K562 (cell line): Measurements from ENCODE around the gene NIPAL4. TPM values are rescaled to one million over a fixed set of nuclear protein-coding genes. Genes with fewer than 3 reads are reported as not detected.

Experiments
- ATAC-seq: fragments of 200-7000 bp; cut with Tn5 transposase; 3 replicates; pipeline ENCODE4 v1.9.1; 2020; ENCODE audit warnings: moderate library complexity
- BruUV-seq: library from RNA; stranded (reverse); fragments of 400-500 nt; replicated peaks from 2 replicates; lab custom pipeline; 2021; lab: Mats Ljungman, UMichigan
- CTCF ChIA-PET: fragments of 300-600 bp; formaldehyde crosslinking; extraction: SDS; loops from one replicate; lab custom pipeline; 2021; ENCODE audit warnings: low intra/inter-chr PET ratio; lab: Yijun Ruan, JAX
- POLR2A ChIA-PET: fragments of 300-600, 350-650 bp; sonication (Branson Sonifier 250); formaldehyde crosslinking; extraction: SDS; loops from one replicate; lab custom pipeline; 2021; ENCODE audit warnings: antibody characterized with exemption, inconsistent platforms; lab: Yijun Ruan, JAX
- DNase-seq, 4 experiments: peaks; one replicate each; pipeline versions ENCODE4 v3.0.0 to v3.0.0-alpha.2; 2011 to 2018; ENCODE audit warnings: low spot score in 3 of 4, mixed read lengths in 3 of 4; ENCODE audit errors: extremely low read depth in 1 of 4
- FAIRE-seq: peaks from 2 replicates; lab custom pipeline; 2011; peaks lifted over from hg19 to GRCh38; lab: Jason Lieb, UNC
- H2AFZ ChIP-seq: 2 replicates; pipeline ENCODE4 v1.6.0; 2011; ENCODE audit warnings: low read depth, low read length, control low read depth, inconsistent platforms
- H3K27ac ChIP-seq: fragments of 200-600 bp; 3 replicates; pipeline ENCODE4 v1.8.0; 2011; ENCODE audit warnings: low read depth, mild to moderate bottlenecking, control low read depth, inconsistent platforms, low read length, moderate library complexity, mixed read lengths; ENCODE audit errors: extremely low read depth
- H3K27me3 ChIP-seq, 2 experiments: fragments of 300-600 bp in 1 of 2; 2 replicates in 1 of 2; 3 replicates in 1 of 2; pipeline versions ENCODE4 v1.6.0 to v1.8.0; 2011; ENCODE audit warnings: inconsistent platforms in 2 of 2, low read length in 2 of 2, mild to moderate bottlenecking in 1 of 2, mixed read lengths in 1 of 2, moderate library complexity in 1 of 2; ENCODE audit not compliant: control insufficient read depth in 2 of 2, insufficient read depth in 2 of 2
- H3K36me3 ChIP-seq: fragments of 300-600 bp; 3 replicates; pipeline ENCODE4 v1.8.0; 2011; ENCODE audit warnings: mild to moderate bottlenecking, low read length, inconsistent platforms; ENCODE audit not compliant: control insufficient read depth, insufficient read depth
- H3K4me1 ChIP-seq, 2 experiments: fragments of 200-600 bp in 1 of 2; replicated peaks in 1 of 2; 2 replicates in 1 of 2; 3 replicates in 1 of 2; pipeline versions ENCODE4 v1.5.1 to v1.8.0; 2011; ENCODE audit warnings: inconsistent platforms in 2 of 2, low read length in 2 of 2, mild to moderate bottlenecking in 1 of 2, mixed read lengths in 1 of 2, moderate library complexity in 1 of 2; ENCODE audit not compliant: control insufficient read depth in 2 of 2, insufficient read depth in 2 of 2
- H3K4me2 ChIP-seq: 2 replicates; pipeline ENCODE4 v1.6.1; 2011; ENCODE audit warnings: low read length, control low read depth, inconsistent platforms, mixed read lengths; ENCODE audit not compliant: insufficient read depth
- H3K4me3 ChIP-seq: fragments of 200-600 bp; sonication (generic), shearing (Covaris generic); 2 replicates; pipeline ENCODE4 v1.5.1; 2016; ENCODE audit warnings: control low read depth, inconsistent platforms
- H3K79me2 ChIP-seq: fragments of 200-600 bp; 3 replicates; pipeline ENCODE4 v1.8.0; 2011; ENCODE audit warnings: low read length, inconsistent platforms; ENCODE audit not compliant: control insufficient read depth, insufficient read depth
- H3K9ac ChIP-seq, 2 experiments: 2 replicates each; pipeline versions ENCODE4 v1.6.0 to v1.6.1; 2011; ENCODE audit warnings: low read depth in 2 of 2, low read length in 2 of 2, control low read depth in 1 of 2, inconsistent platforms in 1 of 2, mild to moderate bottlenecking in 1 of 2, mixed read lengths in 1 of 2; ENCODE audit not compliant: insufficient read depth in 1 of 2
- H3K9me1 ChIP-seq: one replicate; pipeline ENCODE4 v1.6.0; 2011; ENCODE audit warnings: inconsistent platforms, mild to moderate bottlenecking, low read length, moderate library complexity; ENCODE audit not compliant: control insufficient read depth, insufficient read depth
- H3K9me3 ChIP-seq: replicated peaks from 2 replicates; pipeline ENCODE4 v1.5.1; 2011; ENCODE audit warnings: low read depth, low read length, inconsistent platforms; ENCODE audit not compliant: control insufficient read depth, insufficient read depth
- H4K20me1 ChIP-seq: replicated peaks from 2 replicates; pipeline ENCODE4 v1.6.1; 2011; ENCODE audit warnings: low read length, inconsistent platforms, mixed read lengths; ENCODE audit not compliant: control insufficient read depth, insufficient read depth
- FOXM1 ChIP-seq, 2 experiments: fragments of 450-650 bp in 1 of 2; sonication (generic) in 1 of 2; formaldehyde crosslinking in 1 of 2; IDR thresholded peaks; 2 replicates each; pipeline versions ENCODE4 v1.6.1 to v1.9.0; 2017 to 2022; ENCODE audit warnings: low read depth in 2 of 2, mild to moderate bottlenecking in 2 of 2, missing genetic modification reagents in 1 of 2, moderate library complexity in 1 of 2
- HDAC6 ChIP-seq: IDR thresholded peaks from 2 replicates; pipeline ENCODE4 v1.6.1; 2012; ENCODE audit warnings: low read depth, mild to moderate bottlenecking, control low read depth, inconsistent platforms, low read length, moderate library complexity
- KDM2B ChIP-seq: fragments of 250-450 bp; sonication (Bioruptor Pico); IDR thresholded peaks from 2 replicates; pipeline ENCODE4 v1.8.0; 2021; ENCODE audit warnings: mild to moderate bottlenecking, moderate library complexity
- MTA1 ChIP-seq: fragments of 450-650 bp; IDR thresholded peaks from 2 replicates; pipeline ENCODE4 v1.6.1; 2017; ENCODE audit warnings: borderline replicate concordance
- NR2C2 ChIP-seq, 2 experiments: fragments of 200-800 bp in 1 of 2; sonication (Bioruptor generic) in 1 of 2; sonication (generic) in 1 of 2; formaldehyde crosslinking in 1 of 2; IDR thresholded peaks; 2 replicates each; pipeline versions ENCODE4 v1.6.1 to v1.8.0; 2016 to 2022; ENCODE audit warnings: mild to moderate bottlenecking in 1 of 2, missing compliant biosample characterization in 1 of 2, missing genetic modification characterization in 1 of 2, missing genetic modification reagents in 1 of 2
- POLR2AphosphoS5 ChIP-seq: IDR thresholded peaks from 2 replicates; pipeline ENCODE4 v1.6.1; 2011; ENCODE audit warnings: mild to moderate bottlenecking, low read depth, low read length, moderate library complexity; ENCODE audit not compliant: control insufficient read depth, insufficient read depth
- POU5F1 ChIP-seq: fragments of 150-350 bp; IDR thresholded peaks from 2 replicates; pipeline ENCODE4 v1.6.1; 2014; ENCODE audit warnings: borderline replicate concordance, low read length, low read depth, mild to moderate bottlenecking; ENCODE audit not compliant: partially characterized antibody
- RUNX1 ChIP-seq: sonication (generic); IDR thresholded peaks from 2 replicates; pipeline ENCODE4 v1.6.1; 2016; ENCODE audit warnings: antibody characterized with exemption, low read depth
- SIRT6 ChIP-seq: IDR thresholded peaks from one replicate; pipeline ENCODE4 v1.6.1; 2012; ENCODE audit warnings: low read depth, mild to moderate bottlenecking, control low read depth, inconsistent platforms, low read length, moderate library complexity
- TBL1XR1 ChIP-seq, 2 experiments: IDR thresholded peaks; 2 replicates each; pipeline ENCODE4 v1.6.1; 2012; ENCODE audit warnings: improper control_type of control experiment in 2 of 2, low read length in 2 of 2, mild to moderate bottlenecking in 1 of 2
- ZBTB7A ChIP-seq: IDR thresholded peaks from 2 replicates; pipeline ENCODE4 v1.6.1; 2011; ENCODE audit warnings: low read depth, mild to moderate bottlenecking, low read length, moderate library complexity, borderline replicate concordance; ENCODE audit not compliant: control insufficient read depth
- ZFX ChIP-seq: sonication (generic); formaldehyde crosslinking; IDR thresholded peaks from 2 replicates; pipeline ENCODE4 v1.8.0; 2022; ENCODE audit warnings: mild to moderate bottlenecking, missing genetic modification reagents, moderate library complexity
- WGBS: fragments of 100-300 bp; shearing (Covaris generic); methylation state at CpG from one replicate; pipeline ENCODE4 v1.1.6; 2016; ENCODE audit warnings: low coverage, mixed read lengths; ENCODE audit not compliant: insufficient coverage; ENCODE audit errors: missing lambda C conversion rate; 5-methylcytosine and 5-hydroxymethylcytosine counted together
- in situ Hi-C: fragments of 300-500 bp; cut with MboI; formaldehyde crosslinking; loops from 4 replicates; pipeline ENCODE4 v1.15.0; 2018; ENCODE audit warnings: inconsistent platforms, mixed read lengths
- intact Hi-C: fragments of 100-400 bp; cut with micrococcal nuclease; formaldehyde crosslinking; loops from 2 replicates; pipeline ENCODE4 v1.14.2; 2022
- polyA plus RNA-seq, 8 experiments: library from polyadenylated mRNA; depleted of rRNA in 4 of 8; stranded (reverse) in 5 of 8; unstranded in 3 of 8; fragments of >200 nt; fragmentation: Nextera tagmentation in 2 of 8; fragmentation: Illumina TruSeq in 1 of 8; extraction: Ambion mirVana in 2 of 8; extraction: Trizol in 1 of 8; gene quantifications; 2 replicates each; pipeline versions ENCODE4 v1.2.1 to v1.2.3, GENCODE V29; 2011 to 2014; ENCODE audit warnings: inconsistent platforms in 1 of 8, missing spikeins in 1 of 8
- total RNA-seq, 7 experiments: library from RNA; depleted of rRNA in 6 of 7; stranded (reverse); fragments of >200 nt in 6 of 7; fragmentation: Illumina TruSeq in 2 of 7; extraction: Trizol in 2 of 7; gene quantifications; 2 replicates each; pipeline versions ENCODE4 v1.2.1 to v1.2.3, GENCODE V29; 2011 to 2021; ENCODE audit warnings: low replicate concordance in 1 of 7
- TF ChIP-seq, protein P1 (sequence below): fragments of 150-350 bp; IDR thresholded peaks from 2 replicates; pipeline ENCODE4 v1.6.1; 2014; ENCODE audit warnings: low read depth, mild to moderate bottlenecking, low read length, borderline replicate concordance

Gene NIPAL4
- total and polyA plus RNA-seq, 9 of the 15 experiments (the other 6 are each of a cell fraction or from before 2014, with no cell fraction given): not detected

- TF ChIP-seq NR2C2 (CRISPR knock-in tag; IDR thresholded peaks at IDR 0.05) (no peak), NR2C2 (tag; IDR thresholded peaks at IDR 0.05) (peak; percentile 24; the same call in 1 of the 2 replicates)
Measured at GRCh38 chr5:157511651-157512644, 51.9 kb downstream of the NIPAL4 start (continued).

GRCh38 chr5:157513182-157513581 lies 53.2 kb downstream of the NIPAL4 start:
- Histone ChIP-seq H3K9me1 (no peaks in the 10 kb centered on the region), H3K4me1 (peaks cover 0 to 9% of the 10 kb centered on the region in 2 experiments; a peak in 2 of 5 replicates), H3K9me3 (no peaks in the 10 kb centered on the region), H2AFZ (no peak overlapping the region), H3K79me2 (no peaks in the 10 kb centered on the region), H3K9ac (no peak overlapping the region), H3K27me3 (no peaks in the 10 kb centered on the region), H3K27ac (no peak overlapping the region), H4K20me1 (no peaks in the 10 kb centered on the region; the same call in 1 of the 2 replicates), H3K36me3 (no peaks in the 10 kb centered on the region), H3K4me2 (no peak overlapping the region), H3K4me3 (no peak overlapping the region)
- ATAC-seq (no peak), FAIRE-seq (no peak), DNase-seq (no peak)
- CTCF ChIA-PET: no interaction called here
- intact Hi-C loops (no loop called here), in situ Hi-C loops (no loop called here)
- BruUV-seq: no TSS peak
- POLR2A ChIA-PET: interaction anchor here (0.8 kb wide), 1 partner anchor 22 kb away, joined by 3 read pairs; no protein-coding TSS in a partner anchor
- WGBS: 32% methylated on average over 8 of the region's 8 CpGs
- TF ChIP-seq ZBTB7A (no peak), KDM2B (CRISPR knock-in tag) (no peak), POLR2AphosphoS5 (no peak), RUNX1 (no peak), HDAC6 (no peak), TBL1XR1 (IDR thresholded peaks at IDR 0.05; ENCODE audit: low read length in 2 of 2) (no peak), SIRT6 (no peak), MTA1 (no peak), POU5F1 (no peak), ZFX (CRISPR knock-in tag) (no peak), FOXM1 (IDR thresholded peaks at IDR 0.05; ENCODE audit: low read depth) (no peak), FOXM1 (CRISPR knock-in tag; IDR thresholded peaks at IDR 0.05; ENCODE audit: low read depth) (no peak)
- TF ChIP-seq, protein P1, sequence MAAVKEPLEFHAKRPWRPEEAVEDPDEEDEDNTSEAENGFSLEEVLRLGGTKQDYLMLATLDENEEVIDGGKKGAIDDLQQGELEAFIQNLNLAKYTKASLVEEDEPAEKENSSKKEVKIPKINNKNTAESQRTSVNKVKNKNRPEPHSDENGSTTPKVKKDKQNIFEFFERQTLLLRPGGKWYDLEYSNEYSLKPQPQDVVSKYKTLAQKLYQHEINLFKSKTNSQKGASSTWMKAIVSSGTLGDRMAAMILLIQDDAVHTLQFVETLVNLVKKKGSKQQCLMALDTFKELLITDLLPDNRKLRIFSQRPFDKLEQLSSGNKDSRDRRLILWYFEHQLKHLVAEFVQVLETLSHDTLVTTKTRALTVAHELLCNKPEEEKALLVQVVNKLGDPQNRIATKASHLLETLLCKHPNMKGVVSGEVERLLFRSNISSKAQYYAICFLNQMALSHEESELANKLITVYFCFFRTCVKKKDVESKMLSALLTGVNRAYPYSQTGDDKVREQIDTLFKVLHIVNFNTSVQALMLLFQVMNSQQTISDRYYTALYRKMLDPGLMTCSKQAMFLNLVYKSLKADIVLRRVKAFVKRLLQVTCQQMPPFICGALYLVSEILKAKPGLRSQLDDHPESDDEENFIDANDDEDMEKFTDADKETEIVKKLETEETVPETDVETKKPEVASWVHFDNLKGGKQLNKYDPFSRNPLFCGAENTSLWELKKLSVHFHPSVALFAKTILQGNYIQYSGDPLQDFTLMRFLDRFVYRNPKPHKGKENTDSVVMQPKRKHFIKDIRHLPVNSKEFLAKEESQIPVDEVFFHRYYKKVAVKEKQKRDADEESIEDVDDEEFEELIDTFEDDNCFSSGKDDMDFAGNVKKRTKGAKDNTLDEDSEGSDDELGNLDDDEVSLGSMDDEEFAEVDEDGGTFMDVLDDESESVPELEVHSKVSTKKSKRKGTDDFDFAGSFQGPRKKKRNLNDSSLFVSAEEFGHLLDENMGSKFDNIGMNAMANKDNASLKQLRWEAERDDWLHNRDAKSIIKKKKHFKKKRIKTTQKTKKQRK: no peak
